ENCODE data around the gene CMSS1.

CMSS1 gene

GRCh38 chr3:100003609-100004503, 186.2 kb downstream of the CMSS1 start:
- no peak for DNase-seq

- DNase-seq, result no peak
Measured at GRCh38 chr3:100004931-100005330, 187.3 kb downstream of the CMSS1 start.

GRCh38 chr3:100005665-100006393, 188.2 kb downstream of the CMSS1 start:
- DNase-seq, result no peak

GRCh38 chr3:100006570-100007271, 189.1 kb downstream of the CMSS1 start:
- DNase-seq, result no peak

GRCh38 chr3:100007313-100007712, 189.7 kb downstream of the CMSS1 start:
- no peak for DNase-seq

GRCh38 chr3:100008081-100008698, 190.5 kb downstream of the CMSS1 start:
- no peak for DNase-seq

- no peak for DNase-seq
Measured at GRCh38 chr3:100009276-100010086, 191.8 kb downstream of the CMSS1 start.

- no peak for DNase-seq
Measured at GRCh38 chr3:100010087-100010417, 192.4 kb downstream of the CMSS1 start.

GRCh38 chr3:100018806-100019205, 201.1 kb downstream of the CMSS1 start:
- DNase-seq, result no peak

- DNase-seq, result no peak
Measured at GRCh38 chr3:100019719-100020118, 202.1 kb downstream of the CMSS1 start.

- no peak for DNase-seq
Measured at GRCh38 chr3:100020876-100021644, 203.4 kb downstream of the CMSS1 start.

GRCh38 chr3:100022506-100022905, 204.8 kb downstream of the CMSS1 start:
- DNase-seq, result no peak

- DNase-seq, result no peak
Measured at GRCh38 chr3:100023150-100023549, 205.5 kb downstream of the CMSS1 start.

- DNase-seq, result no peak
Measured at GRCh38 chr3:100023595-100023994, 205.9 kb downstream of the CMSS1 start.

GRCh38 chr3:100024520-100025303, 207.1 kb downstream of the CMSS1 start:
- no peak for DNase-seq

GRCh38 chr3:100027321-100027720, 209.7 kb downstream of the CMSS1 start:
- no peak for DNase-seq

- DNase-seq, result no peak
Measured at GRCh38 chr3:100029052-100029451, 211.4 kb downstream of the CMSS1 start.

GRCh38 chr3:100029689-100030088, 212.0 kb downstream of the CMSS1 start:
- no peak for DNase-seq

GRCh38 chr3:100030346-100030745, 212.7 kb downstream of the CMSS1 start:
- DNase-seq, result no peak

GRCh38 chr3:100030914-100031425, 213.3 kb downstream of the CMSS1 start:
- no peak for DNase-seq

All from CD4-positive, alpha-beta T cell treated with Interleukin-15 for 1 hour (primary cell).